Measurements from ENCODE around the gene MUS81. TPM values are rescaled to one million over a fixed set of nuclear protein-coding genes. Genes with fewer than 3 reads are reported as not detected.

MUS81 gene
- total and polyA plus RNA-seq, 2 of the 13 experiments (the other 11 are each of a cell fraction or from before 2014, with no cell fraction given): 25.6 to 30.2 TPM

GRCh38 chr11:65888163-65888814, 28.1 kb downstream of the MUS81 start, which contains the start of gene FIBP (continued):
- TF ChIP-seq, protein P1, sequence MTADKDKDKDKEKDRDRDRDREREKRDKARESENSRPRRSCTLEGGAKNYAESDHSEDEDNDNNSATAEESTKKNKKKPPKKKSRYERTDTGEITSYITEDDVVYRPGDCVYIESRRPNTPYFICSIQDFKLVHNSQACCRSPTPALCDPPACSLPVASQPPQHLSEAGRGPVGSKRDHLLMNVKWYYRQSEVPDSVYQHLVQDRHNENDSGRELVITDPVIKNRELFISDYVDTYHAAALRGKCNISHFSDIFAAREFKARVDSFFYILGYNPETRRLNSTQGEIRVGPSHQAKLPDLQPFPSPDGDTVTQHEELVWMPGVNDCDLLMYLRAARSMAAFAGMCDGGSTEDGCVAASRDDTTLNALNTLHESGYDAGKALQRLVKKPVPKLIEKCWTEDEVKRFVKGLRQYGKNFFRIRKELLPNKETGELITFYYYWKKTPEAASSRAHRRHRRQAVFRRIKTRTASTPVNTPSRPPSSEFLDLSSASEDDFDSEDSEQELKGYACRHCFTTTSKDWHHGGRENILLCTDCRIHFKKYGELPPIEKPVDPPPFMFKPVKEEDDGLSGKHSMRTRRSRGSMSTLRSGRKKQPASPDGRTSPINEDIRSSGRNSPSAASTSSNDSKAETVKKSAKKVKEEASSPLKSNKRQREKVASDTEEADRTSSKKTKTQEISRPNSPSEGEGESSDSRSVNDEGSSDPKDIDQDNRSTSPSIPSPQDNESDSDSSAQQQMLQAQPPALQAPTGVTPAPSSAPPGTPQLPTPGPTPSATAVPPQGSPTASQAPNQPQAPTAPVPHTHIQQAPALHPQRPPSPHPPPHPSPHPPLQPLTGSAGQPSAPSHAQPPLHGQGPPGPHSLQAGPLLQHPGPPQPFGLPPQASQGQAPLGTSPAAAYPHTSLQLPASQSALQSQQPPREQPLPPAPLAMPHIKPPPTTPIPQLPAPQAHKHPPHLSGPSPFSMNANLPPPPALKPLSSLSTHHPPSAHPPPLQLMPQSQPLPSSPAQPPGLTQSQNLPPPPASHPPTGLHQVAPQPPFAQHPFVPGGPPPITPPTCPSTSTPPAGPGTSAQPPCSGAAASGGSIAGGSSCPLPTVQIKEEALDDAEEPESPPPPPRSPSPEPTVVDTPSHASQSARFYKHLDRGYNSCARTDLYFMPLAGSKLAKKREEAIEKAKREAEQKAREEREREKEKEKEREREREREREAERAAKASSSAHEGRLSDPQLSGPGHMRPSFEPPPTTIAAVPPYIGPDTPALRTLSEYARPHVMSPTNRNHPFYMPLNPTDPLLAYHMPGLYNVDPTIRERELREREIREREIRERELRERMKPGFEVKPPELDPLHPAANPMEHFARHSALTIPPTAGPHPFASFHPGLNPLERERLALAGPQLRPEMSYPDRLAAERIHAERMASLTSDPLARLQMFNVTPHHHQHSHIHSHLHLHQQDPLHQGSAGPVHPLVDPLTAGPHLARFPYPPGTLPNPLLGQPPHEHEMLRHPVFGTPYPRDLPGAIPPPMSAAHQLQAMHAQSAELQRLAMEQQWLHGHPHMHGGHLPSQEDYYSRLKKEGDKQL (CRISPR knock-in tag; IDR thresholded peaks at IDR 0.05; ENCODE audit: low read depth): peak; percentile 42; the same call in 1 of the 2 replicates
- peak; percentile 85 for TF ChIP-seq ZMYM4 (CRISPR knock-in tag; IDR thresholded peaks at IDR 0.05)
- no peak for TF ChIP-seq ATM (IDR thresholded peaks at IDR 0.05; ENCODE audit: borderline replicate concordance)
- no peak for TF ChIP-seq REL (CRISPR knock-in tag; conservative IDR thresholded peaks at IDR 0.05)
- TF ChIP-seq, protein P2, sequence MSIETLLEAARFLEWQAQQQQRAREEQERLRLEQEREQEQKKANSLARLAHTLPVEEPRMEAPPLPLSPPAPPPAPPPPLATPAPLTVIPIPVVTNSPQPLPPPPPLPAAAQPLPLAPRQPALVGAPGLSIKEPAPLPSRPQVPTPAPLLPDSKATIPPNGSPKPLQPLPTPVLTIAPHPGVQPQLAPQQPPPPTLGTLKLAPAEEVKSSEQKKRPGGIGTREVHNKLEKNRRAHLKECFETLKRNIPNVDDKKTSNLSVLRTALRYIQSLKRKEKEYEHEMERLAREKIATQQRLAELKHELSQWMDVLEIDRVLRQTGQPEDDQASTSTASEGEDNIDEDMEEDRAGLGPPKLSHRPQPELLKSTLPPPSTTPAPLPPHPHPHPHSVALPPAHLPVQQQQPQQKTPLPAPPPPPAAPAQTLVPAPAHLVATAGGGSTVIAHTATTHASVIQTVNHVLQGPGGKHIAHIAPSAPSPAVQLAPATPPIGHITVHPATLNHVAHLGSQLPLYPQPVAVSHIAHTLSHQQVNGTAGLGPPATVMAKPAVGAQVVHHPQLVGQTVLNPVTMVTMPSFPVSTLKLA (IDR thresholded peaks at IDR 0.05): 0 out of 2 replicates have a peak, but pooled peaks have one; percentile 24
- TF ChIP-seq ZFYVE20 (CRISPR knock-in tag; IDR thresholded peaks at IDR 0.05; ENCODE audit: borderline replicate concordance, low read depth): no peak
- TF ChIP-seq EZH2 (conservative IDR thresholded peaks at IDR 0.05; ENCODE audit: low read depth, low read length): no peak
- TF ChIP-seq TBX3 (IDR thresholded peaks at IDR 0.05; ENCODE audit: borderline replicate concordance): no peak; the same call in 1 of the 2 replicates
- peak; percentile 88 for TF ChIP-seq PHF20 (CRISPR knock-in tag; IDR thresholded peaks at IDR 0.05)
- TF ChIP-seq ZNF772 (CRISPR knock-in tag; IDR thresholded peaks at IDR 0.05): no peak
- no peak for TF ChIP-seq ZNF496 (CRISPR knock-in tag; IDR thresholded peaks at IDR 0.05; ENCODE audit: insufficient replicate concordance)
- no peak for TF ChIP-seq ZSCAN12 (CRISPR knock-in tag; IDR thresholded peaks at IDR 0.05)
- no peak for TF ChIP-seq CEBPZ (IDR thresholded peaks at IDR 0.05; ENCODE audit: low read length)
- 0 out of 2 replicates have a peak, but pooled peaks have one; percentile 30 for TF ChIP-seq ZMYM3 (CRISPR knock-in tag; IDR thresholded peaks at IDR 0.05)
- no peak; the same call in none of the 2 replicates for TF ChIP-seq RNF2 (conservative IDR thresholded peaks at IDR 0.05; ENCODE audit: low read depth)
- TF ChIP-seq MXD3 (CRISPR knock-in tag; IDR thresholded peaks at IDR 0.05): peak; percentile 77
- peak; percentile 63; the same call in 1 of the 2 replicates for TF ChIP-seq ARID2 (CRISPR knock-in tag; IDR thresholded peaks at IDR 0.05; ENCODE audit: borderline replicate concordance)

Data from HepG2 (cell line).